GM12878 (cell line): ENCODE results near the gene ELK4. TPM values are rescaled to one million over a fixed set of nuclear protein-coding genes. Genes with fewer than 3 reads are reported as not detected.

Experiments used
- ATAC-seq: fragments of 200-7000 bp; cut with Tn5 transposase; 3 replicates; pipeline ENCODE4 v1.9.1; 2020; ENCODE audit warnings: mild to moderate bottlenecking, moderate library complexity
- BruUV-seq: library from RNA; stranded (reverse); fragments of 400-500 nt; replicated peaks from 2 replicates; lab custom pipeline; 2021; lab: Mats Ljungman, UMichigan
- CTCF ChIA-PET: fragments of 300-600 bp; sonication (Branson Sonifier 250); formaldehyde crosslinking; extraction: SDS; loops from one replicate; lab custom pipeline; 2021; ENCODE audit warnings: inconsistent platforms; lab: Yijun Ruan, JAX
- POLR2A ChIA-PET: fragments of 350-600 bp; formaldehyde crosslinking; extraction: SDS; loops from one replicate; lab custom pipeline; 2021; ENCODE audit warnings: inconsistent platforms; lab: Charles Lee
- RAD21 ChIA-PET: fragments of 300-600 bp; sonication (Branson Sonifier 250); formaldehyde crosslinking; loops from one replicate; lab custom pipeline; 2023; ENCODE audit warnings: antibody characterized with exemption; ENCODE audit not compliant: unreplicated experiment; lab: Charles Lee
- SMC1A ChIA-PET: fragments of 300-600 bp; sonication (Branson Sonifier 250); formaldehyde crosslinking; loops from one replicate; lab custom pipeline; 2023; ENCODE audit not compliant: unreplicated experiment, uncharacterized antibody; lab: Charles Lee
- DNase-seq: peaks from one replicate; pipeline ENCODE4 v3.0.0-alpha.2; 2011; ENCODE audit warnings: low read depth, low spot score
- FAIRE-seq: peaks from 3 replicates; lab custom pipeline; 2011; peaks lifted over from hg19 to GRCh38; lab: Jason Lieb, UNC
- H2AFZ ChIP-seq: 2 replicates; pipeline ENCODE4 v1.6.0; 2011; ENCODE audit warnings: low read depth, low read length, control low read depth; ENCODE audit not compliant: control insufficient read depth
- H3K27ac ChIP-seq: 2 replicates; pipeline ENCODE4 v1.5.1; 2011; ENCODE audit warnings: control low read depth; ENCODE audit not compliant: control insufficient read depth, insufficient read depth
- H3K27me3 ChIP-seq, 2 experiments: replicated peaks in 1 of 2; 2 replicates each; pipeline versions ENCODE4 v1.6.0 to v1.6.1; 2011; ENCODE audit warnings: low read length in 1 of 2; ENCODE audit not compliant: control insufficient read depth in 2 of 2, insufficient read depth in 2 of 2
- H3K36me3 ChIP-seq, 2 experiments: 2 replicates each; pipeline ENCODE4 v1.5.1; 2011; ENCODE audit warnings: low read length in 1 of 2; ENCODE audit not compliant: control insufficient read depth in 2 of 2, insufficient read depth in 2 of 2
- H3K4me1 ChIP-seq: 2 replicates; pipeline ENCODE4 v1.6.1; 2011; ENCODE audit warnings: mild to moderate bottlenecking, low read length, moderate library complexity, mixed read lengths; ENCODE audit not compliant: control insufficient read depth, insufficient read depth
- H3K4me2 ChIP-seq: 2 replicates; pipeline ENCODE4 v1.6.0; 2011; ENCODE audit warnings: control low read depth; ENCODE audit not compliant: control insufficient read depth, insufficient read depth
- H3K4me3 ChIP-seq: fragments of 200-600 bp; sonication (generic); 2 replicates; pipeline ENCODE4 v1.5.1; 2016
- H3K79me2 ChIP-seq: 2 replicates; pipeline ENCODE4 v1.6.0; 2011; ENCODE audit warnings: low read length; ENCODE audit not compliant: control insufficient read depth, insufficient read depth
- H3K9ac ChIP-seq: 2 replicates; pipeline ENCODE4 v1.8.0; 2011; ENCODE audit warnings: low read length, control low read depth, mixed read lengths; ENCODE audit not compliant: control insufficient read depth, insufficient read depth
- H3K9me3 ChIP-seq: replicated peaks from 3 replicates; pipeline ENCODE4 v1.5.1; 2011; ENCODE audit warnings: mild to moderate bottlenecking, low read length; ENCODE audit not compliant: control insufficient read depth, insufficient read depth
- H4K20me1 ChIP-seq: 2 replicates; pipeline ENCODE4 v1.6.0; 2011; ENCODE audit not compliant: control insufficient read depth, insufficient read depth
- NFIC ChIP-seq: IDR thresholded peaks from 2 replicates; pipeline ENCODE4 v1.6.1; 2012; ENCODE audit warnings: low read depth, mild to moderate bottlenecking, inconsistent platforms, low read length, moderate library complexity
- NKRF ChIP-seq: fragments of 450-650 bp; conservative IDR thresholded peaks from 2 replicates; pipeline ENCODE4 v1.6.1; 2017; ENCODE audit warnings: mild to moderate bottlenecking, moderate library complexity
- POLR2AphosphoS2 ChIP-seq: IDR thresholded peaks from 2 replicates; pipeline ENCODE4 v1.6.1; 2011; ENCODE audit warnings: low read depth, mild to moderate bottlenecking, low read length, improper control_type of control experiment, moderate library complexity
- SKIL ChIP-seq: fragments of 450-650 bp; IDR thresholded peaks from 2 replicates; pipeline ENCODE4 v1.6.1; 2017; ENCODE audit warnings: mild to moderate bottlenecking, low read depth, inconsistent platforms; ENCODE audit not compliant: poor library complexity, severe bottlenecking
- ZNF217 ChIP-seq: fragments of 450-650 bp; IDR thresholded peaks from 2 replicates; pipeline ENCODE4 v1.6.1; 2017; ENCODE audit warnings: antibody characterized with exemption, mild to moderate bottlenecking
- WGBS: methylation state at CpG from one replicate; pipeline ENCODE4 v1.1.6; 2016; ENCODE audit warnings: low lambda C conversion rate; ENCODE audit not compliant: insufficient replicate concordance, insufficient coverage; ENCODE audit errors: missing lambda C conversion rate; 5-methylcytosine and 5-hydroxymethylcytosine counted together
- in situ Hi-C: fragments of 300-500 bp; cut with MboI; formaldehyde crosslinking; loops from 9 replicates; pipeline ENCODE4 v1.14.3; 2018; ENCODE audit warnings: mixed read lengths
- intact Hi-C: fragments of 100-400 bp; cut with micrococcal nuclease; formaldehyde crosslinking; loops from one replicate; pipeline ENCODE4 v1.14.2; 2022; ENCODE audit not compliant: unreplicated experiment
- polyA plus RNA-seq, 11 experiments: library from polyadenylated mRNA; depleted of rRNA in 4 of 11; unstranded in 6 of 11; stranded (reverse) in 5 of 11; fragments of >200 nt; fragmentation: Nextera tagmentation in 4 of 11; fragmentation: Illumina TruSeq in 1 of 11; extraction: Ambion mirVana in 4 of 11; extraction: Trizol in 1 of 11; gene quantifications; 1 replicate in 1 of 11; 2 replicates in 10 of 11; pipeline versions ENCODE4 v1.2.1 to v1.2.3, GENCODE V29; 2011 to 2016; ENCODE audit warnings: inconsistent platforms in 2 of 11, missing spikeins in 2 of 11, low read depth in 1 of 11
- total RNA-seq, 4 experiments: library from RNA; depleted of rRNA in 3 of 4; stranded (reverse); fragments of >200 nt in 3 of 4; fragmentation: Illumina TruSeq in 1 of 4; extraction: Trizol in 1 of 4; gene quantifications; 2 replicates each; pipeline versions ENCODE4 v1.2.1 to v1.2.3, GENCODE V29; 2013 to 2021

Gene ELK4
- total and polyA plus RNA-seq, 10 of the 15 experiments (the other 5 are each of a cell fraction or from before 2014, with no cell fraction given) = 5.2 to 71.5 (median 18.5) TPM

- intact Hi-C loops = no loop called here
- Histone ChIP-seq H3K4me3 (no peak overlapping the region), H3K9me3 (no peaks in the 10 kb centered on the region), H3K4me1 (peaks cover 24% of the 10 kb centered on the region), H3K9ac (no peak overlapping the region), H3K4me2 (no peak overlapping the region), H3K27me3 (0 out of 4 replicates have a peak, but pooled peaks cover 0 to 4% of the 10 kb centered on the region in 2 experiments), H4K20me1 (peaks cover 10% of the 10 kb centered on the region; the same call in 1 of the 2 replicates), H2AFZ (no peak overlapping the region), H3K27ac (no peak overlapping the region), H3K36me3 (no peaks in the 10 kb centered on the region), H3K79me2 (no peaks in the 10 kb centered on the region)
- RAD21 ChIA-PET = interaction anchor here (1.1 to 6.7 kb wide), 5 partner anchors 9 to 301 kb away, joined by 4 to 36 read pairs (median 6); no protein-coding TSS in a partner anchor
- TF ChIP-seq POLR2AphosphoS2 = no peak
- no peak for TF ChIP-seq SKIL
- no peak for TF ChIP-seq NFIC
- no peak for TF ChIP-seq NKRF
- TF ChIP-seq ZNF217 = no peak
- SMC1A ChIA-PET = interaction anchor here (1.4 to 26.7 kb wide), 7 partner anchors 9 to 301 kb away, joined by 5 to 1008 read pairs (median 26); no protein-coding TSS in a partner anchor
- DNase-seq (no peak), ATAC-seq (no peak), FAIRE-seq (no peak)
- in situ Hi-C loops = no loop called here
- 70% methylated on average over 3 of the region's 3 CpGs for WGBS
- no TSS peak for BruUV-seq
- POLR2A ChIA-PET = interaction anchor here (0.6 to 5.0 kb wide), 7 partner anchors 7 to 241 kb away, joined by 3 to 24 read pairs (median 4); no protein-coding TSS in a partner anchor
- CTCF ChIA-PET = interaction anchor here (0.8 to 31.9 kb wide), 9 partner anchors 9 to 342 kb away, joined by 3 to 1339 read pairs (median 7); no protein-coding TSS in a partner anchor
Measured at GRCh38 chr1:205676597-205676996, 44.8 kb upstream of the ELK4 start.
